ENCODE results near the gene MRPL3.
"Not testable (repeated sequence)": the region's sequence is repeated elsewhere in the genome, so short reads cannot be mapped to it uniquely, and the experiment has no call there.

The MRPL3 gene

DNA sequence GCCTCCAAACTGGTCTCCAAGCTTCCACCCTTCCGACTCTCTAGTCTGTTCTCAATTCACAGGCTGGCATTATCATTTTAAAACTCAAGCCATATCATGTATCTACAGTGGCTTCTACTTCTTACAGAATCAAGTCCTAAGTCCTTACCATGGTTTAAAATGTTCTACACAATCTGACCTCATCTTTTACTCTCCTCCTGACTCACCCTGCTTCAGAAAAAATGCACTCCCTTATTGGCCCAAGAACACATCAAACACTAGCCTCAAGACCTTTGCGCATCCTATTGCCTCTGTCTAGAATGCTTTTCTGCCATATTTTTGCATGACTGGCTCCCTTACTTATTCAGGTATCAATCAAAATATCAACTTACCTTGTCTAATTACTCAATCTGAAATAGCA, 11.0 kb downstream of the MRPL3 start:
- DNase-seq: no peak

DNA sequence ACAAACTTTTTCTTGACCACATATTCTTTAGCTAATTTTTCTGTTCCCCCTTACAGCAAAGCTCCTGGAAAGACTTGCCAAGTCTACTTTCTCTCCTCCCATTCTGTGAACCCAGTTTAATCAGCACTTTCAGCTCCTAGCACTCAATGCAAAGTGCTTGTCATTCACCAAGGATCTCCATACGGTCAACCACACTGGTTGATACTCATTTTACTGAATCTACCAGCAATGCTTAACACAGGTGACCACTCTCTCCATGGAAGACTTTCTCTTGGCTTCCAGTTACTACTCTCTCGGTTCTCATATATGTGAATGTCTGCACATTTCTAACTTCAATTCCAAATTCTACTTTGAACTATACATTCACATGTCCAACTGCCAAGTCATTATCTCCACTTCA, 11.7 kb downstream of the MRPL3 start:
- no peak for DNase-seq

GRCh38 chr3:131486545-131486944, 16.2 kb downstream of the MRPL3 start:
- not testable (repeated sequence) for DNase-seq

DNA sequence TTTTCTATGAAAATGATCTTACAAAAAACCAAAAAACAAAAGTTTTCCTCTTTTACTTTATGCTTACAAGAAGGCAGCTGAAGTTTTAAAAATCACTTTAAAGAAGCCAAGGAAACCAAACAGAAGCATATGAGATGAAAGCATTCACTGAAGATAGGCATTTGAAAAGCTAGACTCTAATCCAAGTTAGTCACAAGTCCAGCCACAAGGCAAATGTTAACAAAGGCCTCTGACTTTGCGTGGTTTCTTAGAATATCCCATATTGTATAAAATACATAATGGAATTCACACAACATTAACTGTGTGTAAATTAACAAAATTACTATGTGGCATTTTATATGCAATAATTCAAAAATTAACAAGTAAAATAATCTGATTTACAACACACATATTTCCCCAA, 17.7 kb downstream of the MRPL3 start:
- DNase-seq: no peak

DNA sequence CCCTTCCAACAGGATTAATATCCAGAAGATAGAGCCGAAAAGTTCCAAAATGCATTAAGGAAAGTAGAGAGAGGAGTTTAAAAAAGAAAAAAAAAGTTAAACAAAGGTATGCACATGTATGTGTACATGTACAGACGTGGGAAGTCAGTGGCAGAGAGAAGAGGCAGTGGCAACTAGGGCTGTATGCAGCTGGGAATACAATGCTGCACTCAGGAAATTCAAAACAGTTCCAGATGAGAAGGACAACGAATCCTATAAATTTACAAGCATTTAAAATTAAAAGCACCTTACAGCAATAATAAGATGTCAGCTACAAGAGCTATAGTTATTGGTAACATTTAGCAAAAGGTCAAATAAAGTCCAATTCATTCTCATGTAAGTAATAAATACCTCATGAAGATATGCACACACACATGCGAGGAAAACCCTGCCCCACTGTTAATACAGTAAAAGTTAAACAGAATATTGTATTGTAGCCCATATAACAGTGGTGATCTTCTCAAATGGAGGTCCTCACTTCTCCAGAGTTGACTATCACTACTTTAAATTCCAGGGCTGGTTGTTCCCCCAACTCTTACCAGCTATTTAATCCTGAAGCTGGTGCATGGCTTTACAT, 18.2 kb downstream of the MRPL3 start:
- no peak for DNase-seq

- no peak for DNase-seq
These were observed 22.7 kb downstream of the MRPL3 start for GRCh38 chr3:131480116-131480515.

DNA sequence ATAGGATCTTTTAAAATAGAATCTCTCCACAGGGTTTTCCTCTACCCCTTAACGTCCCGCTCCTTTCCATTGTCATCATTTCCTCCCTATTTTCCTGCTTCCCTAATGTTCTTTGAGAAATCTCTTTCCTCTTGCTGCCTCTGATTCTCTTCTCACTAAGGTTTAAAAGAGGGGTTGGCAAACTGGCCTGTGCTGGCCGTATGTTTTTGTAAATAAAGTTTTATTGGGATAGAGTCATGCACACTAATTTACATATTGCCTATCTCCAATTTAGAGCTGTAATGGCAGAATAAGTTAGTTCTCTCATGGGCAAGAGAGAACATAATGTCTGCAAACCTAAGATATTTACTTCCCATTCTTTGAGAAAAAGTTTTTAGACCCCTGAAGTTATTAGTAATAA, 25.0 kb downstream of the MRPL3 start:
- no peak for DNase-seq

GRCh38 chr3:131474115-131474514, 28.7 kb downstream of the MRPL3 start:
- no peak for DNase-seq

DNA sequence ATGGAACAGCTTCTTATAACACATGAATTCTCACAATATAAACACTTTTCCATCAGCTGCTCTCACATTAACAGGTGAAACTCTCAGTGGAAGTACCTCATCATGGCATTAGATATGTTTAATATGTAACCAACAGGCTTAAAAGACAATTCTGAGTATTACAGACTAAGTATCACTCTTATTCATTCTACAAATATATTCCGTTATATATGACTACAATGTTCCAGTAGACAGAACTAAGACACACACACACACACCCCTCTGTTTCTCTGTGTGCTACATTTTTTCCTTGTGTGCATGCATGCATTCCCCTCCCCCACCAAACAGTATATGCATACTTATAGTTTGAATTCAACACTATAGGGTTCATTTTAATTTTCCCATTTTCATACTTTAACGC, 32.4 kb downstream of the MRPL3 start:
- no peak for DNase-seq

DNA sequence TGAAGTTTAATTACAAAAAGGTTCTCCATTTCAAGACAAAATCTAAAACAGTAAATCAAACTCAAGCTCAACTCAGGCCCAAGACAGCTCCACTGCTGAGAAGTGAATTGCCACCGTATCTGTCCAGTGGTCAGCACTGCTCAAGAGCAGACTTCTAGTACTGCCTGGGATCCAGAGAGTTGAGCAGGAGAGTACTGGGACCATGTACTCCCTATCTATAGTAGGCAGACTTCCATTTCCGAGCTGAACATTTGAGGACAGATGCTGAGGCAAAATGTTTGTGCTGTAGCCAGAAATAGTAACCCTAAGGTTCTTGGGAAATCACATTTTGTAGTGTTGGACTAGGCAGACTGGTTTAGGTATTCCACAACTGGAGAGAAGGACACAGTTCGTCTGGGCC, 44.1 kb downstream of the MRPL3 start:
- DNase-seq: no peak

- DNase-seq: no peak
These were observed 45.6 kb downstream of the MRPL3 start for GRCh38 chr3:131457220-131457619.

GRCh38 chr3:131454501-131454900, 48.3 kb downstream of the MRPL3 start:
- DNase-seq: no peak

DNA sequence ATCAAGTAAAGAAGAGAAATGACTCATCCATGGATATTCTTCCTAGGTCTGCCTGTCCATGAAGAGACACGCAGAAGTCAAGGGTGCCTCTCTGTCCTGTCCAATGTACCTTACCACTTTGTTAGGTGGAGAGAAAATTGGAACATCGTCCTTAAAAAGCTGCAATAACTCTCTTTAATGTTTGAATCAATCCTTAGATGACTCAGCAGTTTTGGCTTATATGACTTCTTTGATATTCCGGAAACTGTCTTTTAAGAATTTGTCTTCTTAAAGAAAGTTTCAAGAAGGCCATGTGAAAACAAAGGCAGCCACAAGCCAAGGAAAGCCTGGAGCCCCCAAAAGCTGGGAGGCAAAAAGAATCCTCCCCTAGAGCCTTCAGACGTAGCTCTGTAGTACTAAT, 49.2 kb downstream of the MRPL3 start:
- no peak for DNase-seq

DNA sequence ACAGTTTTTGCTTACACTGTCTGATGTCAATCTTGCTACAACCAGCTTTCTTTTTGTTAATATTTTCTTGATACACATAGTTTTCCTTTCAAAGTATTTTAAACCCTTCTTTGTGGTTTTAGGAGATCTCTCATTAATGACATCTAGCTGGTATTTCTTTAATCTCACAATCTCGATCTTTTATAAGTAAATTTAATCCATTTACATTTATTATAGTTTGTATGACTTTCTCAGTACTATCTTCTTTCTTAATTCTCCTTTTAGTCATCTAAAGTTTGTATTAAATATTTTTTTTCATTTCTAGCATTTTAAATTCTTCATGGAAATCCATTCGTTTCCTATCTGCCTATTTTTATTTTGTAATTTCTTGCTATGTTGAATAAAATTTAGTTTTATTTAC, 55.4 kb downstream of the MRPL3 start:
- DNase-seq: no peak

- DNase-seq: no peak
These were observed 58.6 kb downstream of the MRPL3 start for GRCh38 chr3:131444180-131444579.

- DNase-seq: no peak
These were observed 63.7 kb downstream of the MRPL3 start for GRCh38 chr3:131439084-131439483.

DNA sequence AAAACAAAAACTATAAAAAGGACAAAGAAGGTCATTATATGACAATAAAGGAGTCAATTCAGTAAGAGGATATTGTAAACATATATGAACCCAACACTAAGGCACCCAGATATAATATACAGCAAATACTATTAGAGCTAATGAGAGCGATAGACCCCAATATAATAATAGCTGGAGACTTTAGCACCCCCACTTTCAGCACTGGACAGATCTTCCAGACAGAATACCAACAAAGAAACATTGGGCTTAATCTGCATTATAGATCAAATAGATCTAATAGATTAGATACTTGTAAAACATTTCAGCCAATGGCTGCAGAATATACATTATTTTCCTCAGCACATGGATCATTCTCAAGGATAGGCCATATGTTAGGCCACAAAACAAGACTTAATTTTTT, 67.8 kb downstream of the MRPL3 start:
- no peak for DNase-seq

GRCh38 chr3:131432441-131432840, 70.3 kb downstream of the MRPL3 start:
- no peak for DNase-seq

- DNase-seq: no peak
These were observed 71.0 kb downstream of the MRPL3 start for GRCh38 chr3:131431754-131432153.

DNA sequence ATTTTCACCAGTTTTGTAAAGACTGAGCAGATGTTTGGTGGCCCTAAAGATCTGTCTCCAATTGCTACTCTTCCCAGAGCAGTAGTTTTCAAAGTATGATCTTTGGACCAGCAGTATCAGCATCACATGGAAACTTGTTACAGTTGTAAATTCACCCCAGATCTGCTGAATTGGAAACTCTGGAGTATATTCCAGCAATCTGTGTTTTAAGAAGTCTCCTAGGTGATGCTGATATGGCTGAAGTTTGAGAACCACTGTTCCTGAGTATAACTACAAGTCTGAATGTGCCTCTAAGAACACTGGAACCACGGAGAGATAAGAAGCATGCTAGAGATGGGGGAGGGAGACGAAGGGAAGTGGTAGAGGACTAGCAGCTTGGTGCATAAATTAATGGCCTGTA, 75.5 kb downstream of the MRPL3 start:
- DNase-seq: no peak

GRCh38 chr3:131421957-131422498, 80.7 kb downstream of the MRPL3 start:
- no peak for DNase-seq

DNA sequence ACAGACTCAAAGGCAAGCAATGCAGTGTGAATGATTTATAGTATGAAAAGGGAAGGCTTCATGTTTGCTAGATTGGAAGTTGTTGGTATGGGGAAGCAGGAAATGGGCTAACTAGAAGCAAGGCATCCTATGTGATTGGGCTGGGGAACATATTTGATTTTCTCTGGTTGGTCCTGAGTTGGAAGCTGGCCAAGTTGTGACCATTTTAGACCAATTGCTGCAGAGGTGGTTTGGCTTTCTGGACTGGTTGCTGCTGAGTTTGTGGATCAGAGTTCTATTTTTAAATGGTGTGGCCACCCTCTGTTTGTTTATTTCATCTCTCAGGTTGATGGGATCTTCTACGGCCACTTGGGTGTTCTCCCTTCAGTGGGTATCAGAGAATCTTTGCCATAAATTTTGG, 81.5 kb downstream of the MRPL3 start:
- no peak for DNase-seq

DNA sequence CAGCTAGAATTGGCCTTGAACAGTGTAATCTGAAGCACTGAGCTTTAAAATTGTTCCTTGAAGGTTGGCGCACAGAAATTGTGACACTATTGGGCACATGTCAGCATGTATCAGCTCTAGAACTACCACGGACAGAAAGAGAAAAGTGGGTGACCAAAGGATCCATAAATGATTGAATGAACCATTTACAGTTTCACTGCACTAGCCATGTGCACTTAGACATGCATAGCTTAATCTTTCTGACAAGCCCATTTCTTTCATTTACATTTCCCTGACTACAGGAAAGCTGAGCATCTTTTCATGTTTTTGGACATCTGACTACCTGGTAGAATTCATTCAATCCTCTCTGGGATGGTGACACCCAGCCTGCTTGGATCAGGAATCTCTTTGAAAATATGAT, 85.0 kb downstream of the MRPL3 start:
- no peak for DNase-seq
